DMS153 (cell line): ENCODE data around the gene FASN.

ENCODE experiments used
- DNase-seq: peaks from one replicate; lab custom pipeline; 2025; lab: John Stamatoyannopoulos, UW

The FASN gene

DNA sequence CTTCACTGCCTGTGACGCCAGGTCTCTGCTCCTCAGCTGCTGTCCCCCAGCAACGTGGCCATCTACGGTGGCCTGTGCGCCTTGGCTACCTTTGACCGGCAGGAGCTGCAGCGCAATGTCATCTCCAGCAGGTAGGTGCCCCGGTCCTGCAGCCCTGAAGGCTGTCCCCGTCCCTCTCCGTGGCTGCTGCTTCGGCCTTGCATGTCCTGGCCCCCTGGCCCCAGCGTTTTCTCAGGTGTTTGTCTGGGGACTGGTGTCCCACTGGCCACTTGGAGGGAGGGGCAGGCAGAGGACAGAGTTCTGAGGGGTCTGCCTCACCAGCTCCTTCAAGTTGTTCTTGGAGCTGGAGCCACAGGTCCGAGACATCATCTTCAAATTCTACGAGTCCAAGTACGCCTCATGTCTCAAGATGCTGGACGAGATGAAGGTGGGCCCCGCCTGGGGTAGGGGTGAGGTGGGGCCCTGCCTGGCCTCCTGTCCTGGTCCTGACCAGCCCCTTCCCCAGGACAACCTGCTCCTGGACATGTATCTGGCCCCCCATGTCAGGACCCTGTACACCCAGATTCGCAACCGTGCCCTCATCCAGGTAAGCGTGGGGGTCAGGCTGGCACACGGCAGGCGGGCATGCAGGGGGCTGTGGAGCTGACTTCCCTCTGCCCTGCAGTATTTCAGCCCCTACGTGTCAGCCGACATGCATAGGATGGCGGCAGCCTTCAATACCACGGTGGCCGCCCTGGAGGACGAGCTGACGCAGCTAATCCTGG, 41.9 kb downstream of the FASN start:
- no peak for DNase-seq

DNA sequence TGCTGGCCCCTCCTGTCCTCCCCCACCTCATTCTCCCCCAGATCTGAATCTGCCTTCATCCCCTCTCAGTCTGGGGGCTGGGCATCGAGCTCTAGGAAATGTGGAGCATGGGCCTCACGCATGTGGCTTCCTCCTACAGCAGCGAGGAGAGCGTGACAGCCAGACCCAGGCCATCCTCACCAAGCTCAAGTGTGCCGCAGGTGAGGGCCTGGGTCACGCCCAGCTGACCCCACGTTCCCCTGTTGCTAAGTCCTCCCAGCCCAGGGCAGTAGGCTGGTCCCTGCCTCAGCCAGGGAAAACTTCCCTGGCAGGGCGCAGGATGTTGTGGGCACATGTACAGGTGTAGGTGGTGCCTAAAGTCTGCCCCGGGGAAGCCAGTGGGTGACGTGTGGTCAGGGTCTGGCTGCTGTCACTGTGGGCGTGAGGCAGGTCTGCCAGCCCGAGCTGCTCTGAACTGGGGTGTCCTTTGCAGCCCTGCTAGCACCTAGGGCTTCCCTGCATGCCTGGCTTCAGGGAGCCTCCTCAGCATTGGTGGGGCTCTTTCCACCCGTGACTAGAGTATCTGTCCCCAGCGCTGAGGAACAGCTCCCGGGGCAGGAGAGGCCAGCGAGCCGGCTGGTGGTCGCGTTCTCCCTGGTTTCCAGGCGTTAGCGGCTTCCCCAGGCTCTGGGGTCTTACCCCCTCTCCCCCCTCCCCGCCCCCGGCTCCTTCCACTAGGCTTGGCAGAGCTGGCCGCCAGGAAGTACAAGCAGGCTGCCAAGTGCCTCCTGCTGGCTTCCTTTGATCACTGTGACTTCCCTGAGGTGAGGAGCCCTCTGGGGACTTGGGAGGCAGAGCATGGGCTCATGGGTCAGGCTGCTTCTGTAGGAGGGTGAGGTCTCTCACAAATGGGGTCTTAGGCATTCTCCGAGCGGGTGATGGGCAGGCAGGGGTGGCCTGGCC, 42.7 kb downstream of the FASN start:
- DNase-seq = no peak

DNA sequence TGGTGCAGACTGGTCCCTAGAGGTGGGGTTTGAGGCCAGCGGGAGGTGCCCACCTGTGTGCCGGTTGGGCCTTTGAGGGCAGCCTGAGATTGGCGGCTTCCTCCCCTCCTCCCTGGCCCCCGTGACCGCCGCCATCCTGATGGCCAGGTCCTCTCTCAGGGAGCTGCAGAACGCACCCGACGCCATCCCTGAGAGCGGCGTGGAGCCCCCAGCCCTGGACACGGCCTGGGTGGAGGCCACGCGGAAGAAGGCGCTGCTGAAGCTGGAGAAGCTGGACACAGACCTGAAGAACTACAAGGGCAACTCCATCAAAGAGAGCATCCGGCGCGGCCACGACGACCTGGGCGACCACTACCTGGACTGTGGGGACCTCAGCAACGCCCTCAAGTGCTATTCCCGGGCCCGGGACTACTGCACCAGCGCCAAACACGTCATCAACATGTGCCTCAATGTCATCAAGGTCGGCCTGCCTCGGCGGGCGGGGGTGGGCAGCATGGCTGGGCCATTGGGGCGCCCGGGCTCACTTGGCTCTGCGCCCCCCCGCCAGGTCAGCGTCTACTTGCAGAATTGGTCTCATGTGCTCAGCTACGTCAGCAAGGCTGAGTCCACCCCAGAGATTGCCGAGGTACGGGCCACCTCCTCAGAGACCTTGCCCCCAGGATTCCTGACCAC, 43.5 kb downstream of the FASN start:
- no peak for DNase-seq

DNA sequence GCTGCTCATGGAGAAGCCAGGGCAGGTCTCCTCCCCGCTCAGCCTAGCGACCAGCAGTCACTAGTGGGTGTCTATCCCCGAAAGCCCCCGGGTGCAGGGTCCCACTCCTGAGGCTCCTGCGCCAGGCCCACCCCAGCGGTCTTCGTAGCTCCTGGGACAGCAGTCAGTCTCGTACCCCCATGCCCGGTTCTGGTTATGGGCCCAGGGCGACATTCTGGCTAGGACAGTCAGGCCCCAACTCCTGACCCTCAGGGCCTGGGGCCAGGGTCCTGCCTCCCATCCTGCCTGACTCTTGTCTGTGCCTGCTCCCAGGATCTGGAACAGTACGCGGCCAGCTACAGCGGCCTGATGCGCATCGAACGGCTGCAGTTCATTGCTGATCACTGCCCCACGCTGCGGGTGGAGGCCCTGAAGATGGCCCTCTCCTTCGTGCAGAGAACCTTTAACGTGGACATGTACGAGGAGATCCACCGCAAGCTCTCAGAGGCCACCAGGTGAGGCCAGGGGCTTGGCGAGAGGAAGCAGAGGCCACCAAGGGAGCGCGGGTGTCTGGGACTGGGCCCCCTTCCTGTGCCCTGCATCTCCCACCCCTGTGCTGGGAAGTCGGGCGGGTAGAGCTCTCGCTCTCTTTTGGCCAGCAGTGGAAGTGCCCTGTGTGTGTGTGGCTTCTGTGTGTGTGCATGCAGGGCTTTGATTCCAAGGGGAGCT, 44.3 kb downstream of the FASN start:
- no peak for DNase-seq

DNA sequence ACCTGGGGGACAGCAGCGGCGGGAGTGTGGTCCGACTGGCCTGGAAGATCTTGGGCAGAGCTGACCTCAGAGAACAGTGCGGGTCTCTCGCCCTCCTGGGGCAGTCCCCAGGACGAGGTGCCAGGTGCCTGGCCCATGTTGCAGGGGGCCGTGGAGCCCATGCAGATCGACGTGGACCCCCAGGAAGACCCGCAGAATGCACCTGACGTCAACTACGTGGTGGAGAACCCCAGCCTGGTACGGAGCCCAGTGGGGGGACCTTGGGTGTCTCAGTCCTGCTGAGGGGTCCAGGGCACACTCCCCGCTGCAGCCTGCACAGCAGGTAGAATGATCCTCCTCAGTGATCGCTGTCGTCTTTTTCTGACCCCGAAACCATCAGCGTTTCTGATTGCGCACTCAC, 44.9 kb downstream of the FASN start:
- DNase-seq = no peak

DNA sequence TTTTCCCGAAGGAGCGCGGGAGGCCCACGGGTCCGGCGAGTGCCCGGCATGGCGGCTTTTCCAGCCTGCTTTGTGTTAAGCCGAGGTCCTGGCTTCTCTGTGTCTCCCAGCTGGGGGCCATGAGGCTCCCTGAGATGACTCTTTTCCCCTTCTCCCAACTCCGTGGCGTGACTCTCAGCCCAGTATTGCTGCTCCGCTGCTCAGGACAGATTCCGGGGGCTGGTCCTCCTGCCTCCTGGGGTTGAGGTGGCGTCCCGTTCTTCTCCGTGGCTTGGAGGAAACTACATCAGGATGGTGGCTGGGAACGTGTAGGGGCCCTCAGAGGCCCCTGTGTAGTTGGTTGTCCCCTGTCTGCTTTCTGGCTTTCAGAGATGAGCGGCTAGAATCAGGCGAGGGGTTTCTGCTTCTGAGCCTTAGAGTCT, 45.4 kb downstream of the FASN start:
- DNase-seq = no peak

DNA sequence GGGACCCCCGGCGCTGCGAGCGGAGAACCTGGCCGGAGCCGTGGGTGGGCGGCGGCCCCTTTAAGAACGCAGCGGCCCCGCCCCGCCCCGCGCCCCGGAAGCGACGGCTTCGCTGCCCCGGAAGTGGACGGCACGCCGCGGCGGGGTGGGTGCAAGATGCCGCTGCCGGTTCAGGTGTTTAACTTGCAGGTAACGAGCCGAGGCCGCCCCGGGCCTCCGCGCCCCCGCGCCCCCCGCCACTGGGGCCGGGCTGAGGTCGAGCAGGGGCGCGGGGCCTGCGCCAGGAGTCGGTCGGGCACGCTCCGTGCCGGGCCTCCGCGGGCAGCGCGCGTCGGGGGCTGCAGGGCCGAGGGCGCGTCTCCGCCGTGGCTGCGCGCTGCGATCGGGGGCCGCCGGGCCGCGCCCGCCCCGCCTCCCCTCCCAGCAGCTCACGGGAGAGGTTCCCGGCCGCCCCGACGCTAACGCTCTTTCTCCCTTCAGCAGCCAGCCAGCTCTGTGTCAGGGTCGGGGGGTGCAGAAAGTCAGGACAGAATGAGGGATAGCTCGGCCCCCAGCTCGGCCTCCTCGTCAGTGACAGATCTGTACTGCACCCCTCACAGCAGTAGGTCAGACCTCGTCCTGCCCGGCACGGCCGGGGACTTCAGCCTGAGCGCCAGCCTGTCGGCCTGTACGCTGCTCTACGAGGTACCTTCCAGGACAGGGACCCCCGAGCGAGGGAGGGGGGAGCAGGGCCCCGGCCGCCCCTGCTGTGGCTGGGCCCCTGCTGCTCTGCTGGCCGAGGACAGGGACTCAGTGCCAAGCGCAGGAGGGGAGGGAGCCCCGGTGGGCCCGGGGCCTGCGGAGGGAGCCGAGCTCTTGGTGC, 46.0 kb downstream of the FASN start, which contains the start of the genes GPS1 and RFNG:
Gene GPS1 (plus strand): TSS at position 123 of the 862 bp plus-strand sequence. CDS start 34 bp downstream, at position 157.
Gene RFNG (minus strand): TSS at position 36 of the 862 bp plus-strand sequence. CDS start 45 bp downstream, outside the sequence.
- DNase-seq = peak; percentile 4

DNA sequence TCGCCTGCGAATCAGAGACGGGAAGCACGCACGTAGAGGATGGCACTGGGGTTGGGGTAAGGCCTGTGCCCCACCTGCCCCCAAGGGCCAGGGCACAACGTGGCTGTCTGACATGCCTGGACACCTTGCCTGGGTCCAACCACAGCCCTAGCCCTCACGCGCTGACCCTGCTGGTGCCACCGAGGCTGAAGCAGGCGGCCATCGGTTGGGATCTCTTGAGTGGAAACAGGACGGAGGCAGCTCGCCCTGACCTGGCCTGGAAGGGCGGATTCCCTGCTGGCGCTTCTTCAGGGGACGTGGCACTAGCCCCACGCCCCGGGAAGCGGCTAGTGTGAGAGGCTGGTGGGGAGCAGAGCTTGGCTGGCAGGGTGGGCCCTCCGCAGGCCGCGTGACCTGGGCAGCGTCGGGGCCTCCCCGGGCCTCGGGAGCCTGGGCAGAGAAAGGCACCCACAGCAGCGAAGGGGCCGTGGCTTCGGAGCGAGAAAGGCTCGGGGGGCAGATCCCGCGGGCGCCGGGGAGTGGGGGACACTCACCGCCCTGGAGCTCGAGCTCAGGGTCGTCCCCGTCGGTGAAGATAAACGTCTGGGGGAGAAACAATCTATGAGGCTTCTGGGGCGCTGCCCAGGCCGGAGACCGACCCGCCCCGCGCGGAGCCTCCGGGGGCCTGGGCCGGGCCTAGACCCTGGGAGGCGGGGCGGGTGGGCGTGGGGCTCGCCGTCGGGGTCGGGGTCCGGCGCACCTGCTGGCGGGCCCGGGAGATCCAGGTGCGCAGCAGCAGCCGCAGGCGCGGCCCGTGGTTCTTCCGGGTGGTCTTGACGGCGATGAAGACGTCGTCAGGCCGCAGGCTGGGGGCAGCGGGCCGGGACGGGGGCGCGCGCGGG, 47.0 kb downstream of the FASN start:
- no peak for DNase-seq

DNA sequence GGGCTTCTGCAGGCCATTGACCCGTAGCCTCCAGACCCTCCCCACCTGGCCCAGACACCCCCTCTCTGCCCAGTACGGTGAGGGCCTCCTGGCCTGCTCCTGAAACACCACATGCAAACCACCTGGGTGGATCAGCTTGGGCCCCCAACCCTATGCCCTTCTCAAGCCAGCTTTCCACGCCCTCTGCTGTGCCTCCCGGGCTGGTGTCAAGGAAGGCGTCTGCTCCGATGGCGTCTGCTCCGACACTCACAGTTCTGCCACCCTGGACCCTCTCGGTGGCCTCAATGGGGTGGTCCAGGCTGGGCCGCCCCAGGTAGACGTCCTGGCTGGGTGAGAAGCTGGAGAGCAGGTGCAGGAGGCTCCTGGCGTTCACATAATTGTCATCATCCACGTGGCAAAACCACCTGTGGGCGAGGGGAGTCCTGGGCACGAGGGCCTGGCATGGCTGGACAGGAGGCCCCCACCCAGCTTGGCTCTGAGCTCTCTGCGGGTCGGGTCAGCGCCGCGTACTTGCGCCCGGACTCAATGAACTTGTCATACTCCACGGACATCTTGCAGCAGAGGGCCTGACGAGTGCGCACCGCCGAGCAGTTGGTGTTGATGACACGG, 47.8 kb downstream of the FASN start:
- no peak for DNase-seq

DNA sequence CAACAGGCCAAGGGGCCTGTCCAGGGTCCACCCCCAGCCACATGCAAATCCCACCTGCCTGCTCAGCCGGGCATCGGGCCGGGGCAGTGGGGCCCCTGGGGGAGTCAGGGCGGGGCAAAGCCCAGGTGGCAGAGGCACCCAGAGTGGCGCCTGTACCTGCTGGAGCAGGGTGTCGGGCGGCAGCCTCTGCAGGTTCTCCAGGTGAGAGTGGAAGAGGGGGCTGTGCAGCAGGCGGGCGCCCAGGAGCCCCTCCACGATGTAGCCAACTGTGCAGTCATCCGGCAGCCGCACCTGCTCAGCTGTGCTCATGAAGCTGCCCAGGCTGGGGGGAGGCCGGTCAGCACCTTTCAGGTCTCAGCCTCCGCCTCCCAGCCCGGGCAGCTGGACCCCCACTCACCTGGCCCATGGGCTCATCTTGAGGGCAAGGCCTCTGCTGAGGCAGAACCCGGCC, 48.5 kb downstream of the FASN start:
- no peak for DNase-seq

DNA sequence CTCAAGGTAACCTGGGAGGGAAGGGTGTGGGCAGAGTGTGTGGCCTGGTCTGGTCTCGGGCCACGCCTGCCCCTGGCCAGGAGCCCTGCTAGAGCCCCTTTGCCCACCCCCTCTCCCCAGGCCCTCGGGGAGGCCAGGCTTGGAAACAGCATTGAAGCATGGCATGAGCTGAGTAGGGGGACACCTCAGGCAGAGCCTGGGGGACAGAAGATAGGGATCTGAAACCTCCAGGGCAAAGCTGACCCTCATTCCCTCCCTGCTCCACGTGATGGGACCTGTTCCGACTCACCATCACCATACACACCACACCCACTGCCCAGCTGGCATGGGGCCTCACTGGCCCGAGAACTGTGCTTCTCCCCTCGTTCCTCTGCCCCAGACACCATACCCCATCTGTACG, 48.9 kb downstream of the FASN start:
- no peak for DNase-seq

DNA sequence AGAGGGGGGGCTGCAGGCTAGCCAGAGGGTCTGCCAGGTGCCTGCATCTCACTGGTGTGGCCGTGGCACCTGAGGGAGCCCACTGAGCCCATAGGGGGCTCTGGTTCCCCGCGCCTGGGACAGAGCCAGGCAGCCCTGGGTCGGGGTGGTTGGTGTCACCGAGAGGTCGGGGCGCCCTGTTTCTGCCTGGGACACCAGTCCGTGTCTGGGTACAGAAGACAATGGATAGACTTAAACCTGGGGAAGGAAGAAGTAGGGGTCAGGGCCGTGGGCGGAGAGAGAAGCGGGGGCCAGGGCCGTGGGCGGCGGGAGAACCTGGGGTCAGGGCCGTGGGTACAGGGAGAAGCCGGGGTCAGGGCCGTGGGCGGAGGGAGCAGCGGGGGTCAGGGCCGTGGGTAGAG, 49.5 kb downstream of the FASN start:
- no peak for DNase-seq

DNA sequence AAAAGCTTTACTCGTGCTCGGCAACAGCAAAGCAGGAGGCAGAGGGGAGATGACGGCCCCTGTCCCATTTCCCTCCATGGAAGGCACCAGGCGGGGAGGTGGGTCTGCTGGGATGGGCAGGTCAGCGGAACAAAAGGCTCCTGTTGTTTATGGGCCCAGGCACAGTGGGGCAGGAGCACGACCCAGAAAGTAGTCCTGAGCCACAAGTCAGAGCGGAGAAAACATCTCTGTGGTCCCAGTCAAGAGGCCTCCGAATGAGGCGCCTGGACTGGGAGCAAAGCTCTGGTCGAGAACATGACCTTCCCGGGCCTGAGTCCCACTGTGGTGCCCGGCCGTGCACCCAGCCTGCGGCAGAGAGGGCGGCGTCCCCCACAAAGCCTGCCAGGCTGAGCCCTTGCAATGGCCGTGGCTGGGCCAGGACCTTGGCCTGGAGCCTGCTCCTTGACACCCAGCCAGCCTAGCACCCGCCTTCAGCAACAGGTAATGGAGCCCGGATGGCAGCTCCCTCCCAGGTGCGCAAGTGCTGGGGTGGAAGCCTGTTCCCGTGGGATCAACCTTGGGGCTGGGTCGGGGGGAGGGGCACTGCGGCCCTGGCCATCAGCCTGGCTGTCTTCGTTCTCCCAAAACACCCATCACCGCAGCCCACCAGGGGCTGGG, 50.0 kb downstream of the FASN start:
- no peak for DNase-seq

DNA sequence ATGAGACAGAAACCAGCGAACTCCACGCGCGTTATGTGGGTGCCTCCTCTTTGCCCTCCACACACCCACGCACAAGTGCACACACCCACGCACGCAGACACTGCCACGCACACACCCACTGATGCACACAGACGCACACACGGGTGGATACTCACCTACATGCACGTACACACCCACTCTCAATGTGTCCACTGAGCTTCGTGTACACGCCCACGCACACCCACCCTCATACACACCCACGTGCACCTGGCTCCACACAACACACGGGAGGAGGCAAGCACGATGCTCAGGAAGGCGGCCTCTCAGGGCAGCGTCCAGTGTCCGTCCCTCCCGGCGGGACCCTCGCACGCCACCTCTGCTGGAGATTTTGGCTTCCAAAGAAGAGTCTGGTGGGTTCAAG, 50.7 kb downstream of the FASN start:
- DNase-seq = no peak

DNA sequence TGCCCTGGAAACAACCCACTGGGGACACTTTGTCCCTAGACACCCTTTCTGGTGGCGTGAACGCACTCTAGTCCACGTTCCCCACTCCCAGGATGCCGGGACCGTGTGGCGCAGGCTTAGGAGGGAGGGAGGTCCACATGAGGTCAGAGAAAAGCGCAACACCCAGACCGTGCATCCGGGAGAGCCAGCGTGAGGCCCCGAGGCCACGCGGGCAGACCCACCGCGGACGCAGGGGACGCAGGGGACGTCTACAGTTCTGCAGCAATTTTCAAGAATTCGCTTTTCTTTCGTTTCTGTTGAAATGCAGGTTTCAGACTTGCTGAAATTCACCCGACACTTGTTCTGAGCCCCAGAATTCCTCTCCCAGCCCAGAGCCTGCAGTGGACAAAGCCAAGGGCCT, 51.1 kb downstream of the FASN start:
- no peak for DNase-seq

DNA sequence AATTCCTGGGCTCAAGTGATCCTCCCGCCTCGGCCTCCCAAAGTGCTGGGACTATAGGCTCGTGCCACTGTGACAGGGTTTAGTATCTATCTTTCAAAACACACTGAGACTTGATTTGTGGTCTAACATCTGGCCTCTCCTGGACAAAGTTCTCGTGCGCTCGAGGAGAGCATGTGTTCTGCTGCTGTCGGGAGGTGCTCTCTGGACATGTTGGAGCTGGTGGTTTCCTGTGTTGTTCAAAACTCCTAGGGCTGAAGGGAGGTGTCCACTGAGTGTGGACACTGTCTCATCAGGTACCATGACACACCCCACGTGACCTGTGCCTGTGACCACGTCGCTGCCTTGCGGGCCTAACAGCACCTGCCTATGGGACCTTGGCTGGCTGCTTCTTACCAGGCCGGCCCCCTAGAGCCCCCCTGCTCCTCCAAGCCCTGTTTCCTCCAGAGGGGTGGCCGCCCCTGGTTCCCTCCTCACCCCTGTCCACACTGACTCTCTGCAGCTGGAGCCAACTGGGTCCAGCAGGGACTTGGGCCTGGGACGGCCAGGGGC, 52.0 kb downstream of the FASN start:
- no peak for DNase-seq

DNA sequence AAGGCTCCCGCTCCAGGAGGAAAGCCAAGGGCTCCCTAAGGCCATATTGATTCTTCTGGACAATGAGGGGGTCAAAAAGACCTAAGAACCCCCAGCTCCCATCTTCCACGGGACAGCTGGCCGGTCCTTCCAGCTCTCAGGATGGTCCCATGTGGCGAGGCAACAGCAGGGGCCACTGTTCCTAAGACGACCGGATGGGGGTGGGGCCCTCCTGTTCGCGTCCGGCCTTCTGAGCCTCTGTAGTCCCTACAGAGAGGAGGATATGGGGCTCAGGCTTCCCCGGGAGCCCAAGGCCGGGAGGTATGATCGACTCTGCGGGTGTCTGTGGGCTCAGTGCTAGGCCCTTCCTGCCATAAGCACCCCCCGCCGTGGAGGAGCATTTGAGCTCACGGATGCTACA, 54.5 kb downstream of the FASN start:
- DNase-seq = no peak

DNA sequence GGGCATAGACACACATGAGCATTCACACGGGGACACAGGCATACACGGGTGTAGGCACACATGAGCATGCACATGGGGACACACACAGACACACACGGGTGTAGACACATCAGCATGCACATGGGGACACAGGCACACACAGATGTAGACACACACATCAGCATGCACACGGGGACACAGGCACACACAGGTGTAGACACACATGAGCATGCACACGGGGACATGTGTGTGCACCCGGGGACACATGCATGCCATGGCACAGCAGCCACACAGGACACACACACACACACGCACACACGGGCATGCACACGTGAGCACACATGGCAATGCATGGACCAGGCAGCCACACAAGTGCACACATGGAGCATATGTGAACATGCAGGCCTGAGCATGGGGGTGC, 55.4 kb downstream of the FASN start:
- no peak for DNase-seq
